OCI-LY1 (cell line): Measurements from ENCODE around the gene SH3BP5.
"Not testable (repeated sequence)": the region's sequence is repeated elsewhere in the genome, so short reads cannot be mapped to it uniquely, and the experiment has no call there.

Experiments used
- H2AFZ ChIP-seq: fragments of 200-600 bp; sonication (generic), shearing (Covaris generic); 2 replicates; pipeline ENCODE4 v1.6.0; 2014; ENCODE audit warnings: antibody characterized with exemption, mild to moderate bottlenecking, low read length
- H3F3A ChIP-seq: fragments of 200-600 bp; sonication (generic), shearing (Covaris generic); 2 replicates; pipeline ENCODE4 v1.6.0; 2014; ENCODE audit warnings: mild to moderate bottlenecking, antibody characterized with exemption, low read length, moderate library complexity; ENCODE audit not compliant: insufficient read depth
- H3K27ac ChIP-seq: fragments of 200-600 bp; sonication (generic); 2 replicates; pipeline ENCODE4 v1.5.1; 2014; ENCODE audit warnings: low read length, mixed run types, mild to moderate bottlenecking, low read depth; ENCODE audit not compliant: poor library complexity, severe bottlenecking
- H3K27me3 ChIP-seq: fragments of 200-600 bp; sonication (generic); 2 replicates; pipeline ENCODE4 v1.6.0; 2014; ENCODE audit warnings: antibody characterized with exemption, mild to moderate bottlenecking, low read length, moderate library complexity; ENCODE audit not compliant: insufficient read depth
- H3K36me3 ChIP-seq: fragments of 200-600 bp; sonication (generic); 2 replicates; pipeline ENCODE4 v1.6.1; 2014; ENCODE audit warnings: mild to moderate bottlenecking, antibody characterized with exemption, low read length, moderate library complexity, mixed read lengths; ENCODE audit not compliant: insufficient read depth
- H3K4me1 ChIP-seq: fragments of 200-600 bp; sonication (generic); 2 replicates; pipeline ENCODE4 v1.5.1; 2014; ENCODE audit warnings: mild to moderate bottlenecking, low read length, moderate library complexity; ENCODE audit not compliant: insufficient read depth, severe bottlenecking
- H3K4me2 ChIP-seq: fragments of 200-600 bp; sonication (generic), shearing (Covaris generic); 2 replicates; pipeline ENCODE4 v1.6.1; 2014; ENCODE audit warnings: low read length
- H3K4me3 ChIP-seq: fragments of 200-600 bp; sonication (generic); 2 replicates; pipeline ENCODE4 v1.5.1; 2014; ENCODE audit warnings: low read length, low read depth, mild to moderate bottlenecking, mixed read lengths; ENCODE audit not compliant: poor library complexity, severe bottlenecking
- H3K79me2 ChIP-seq: fragments of 200-600 bp; shearing (Covaris generic); 2 replicates; pipeline ENCODE4 v1.6.1; 2016; ENCODE audit warnings: mixed run types, low read length, mixed read lengths; ENCODE audit not compliant: insufficient read depth
- H3K9ac ChIP-seq: fragments of 200-600 bp; sonication (generic), shearing (Covaris generic); 2 replicates; pipeline ENCODE4 v1.6.1; 2014; ENCODE audit warnings: mild to moderate bottlenecking, low read length, mixed read lengths
- H3K9me2 ChIP-seq: fragments of 200-600 bp; sonication (generic), shearing (Covaris generic); 2 replicates; pipeline ENCODE4 v1.6.1; 2014; ENCODE audit warnings: low read depth, mild to moderate bottlenecking, low read length, mixed read lengths
- H3K9me3 ChIP-seq: fragments of 200-600 bp; shearing (Covaris generic); 2 replicates; pipeline ENCODE4 v1.6.1; 2014; ENCODE audit warnings: low read length, mixed read lengths
- H4K20me1 ChIP-seq: fragments of 200-600 bp; sonication (generic), shearing (Covaris generic); 2 replicates; pipeline ENCODE4 v1.6.0; 2016; ENCODE audit warnings: mild to moderate bottlenecking, low read length; ENCODE audit not compliant: insufficient read depth
- EZH2 ChIP-seq: fragments of 200-600 bp; sonication (generic), shearing (Covaris generic); IDR thresholded peaks from 2 replicates; pipeline ENCODE4 v1.8.0; 2017; ENCODE audit warnings: borderline replicate concordance, mixed run types, mild to moderate bottlenecking, antibody characterized with exemption, low read length, moderate library complexity, mixed read lengths
- TF ChIP-seq, protein P1 (sequence below): fragments of 200-600 bp; sonication (generic), shearing (Covaris generic); IDR thresholded peaks from 2 replicates; pipeline ENCODE4 v1.5.1; 2017; ENCODE audit warnings: mild to moderate bottlenecking, antibody characterized with exemption, low read length, moderate library complexity, mixed read lengths

Gene SH3BP5

DNA sequence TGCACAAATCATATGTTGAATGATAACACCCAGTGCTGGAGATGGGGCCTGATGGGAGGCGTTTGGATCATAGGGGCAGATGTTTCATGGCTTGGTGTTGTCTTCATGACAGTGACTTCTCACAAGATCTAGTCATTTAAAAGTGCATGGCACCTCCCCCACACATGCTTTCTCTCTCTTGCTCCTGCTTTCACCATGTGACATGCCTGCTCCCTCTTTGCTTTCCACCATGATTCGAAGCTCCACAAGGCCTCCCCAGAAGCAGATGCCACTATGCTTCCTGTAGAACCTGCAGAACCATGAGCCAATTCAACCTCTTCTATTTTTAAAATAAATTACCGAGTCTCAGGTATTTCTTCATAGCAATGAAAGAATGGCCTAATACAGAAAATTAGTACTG lies 17.8 kb upstream of the SH3BP5 start:
- Histone ChIP-seq H3K27me3 (no peaks in the 10 kb centered on the region), H3K79me2 (no peaks in the 10 kb centered on the region), H3K4me1 (peaks cover 36% of the 10 kb centered on the region), H3K9ac (no peak overlapping the region), H3K9me3 (peaks cover 5% of the 10 kb centered on the region; the same call in 1 of the 2 replicates), H4K20me1 (no peaks in the 10 kb centered on the region), H3K4me2 (no peak overlapping the region), H3K9me2 (no peaks in the 10 kb centered on the region), H3F3A (0 out of 2 replicates have a peak, but pooled peaks cover 3% of the 10 kb centered on the region), H2AFZ (no peak overlapping the region), H3K27ac (no peak overlapping the region), H3K4me3 (no peak overlapping the region), H3K36me3 (no peaks in the 10 kb centered on the region)
- TF ChIP-seq, protein P1, sequence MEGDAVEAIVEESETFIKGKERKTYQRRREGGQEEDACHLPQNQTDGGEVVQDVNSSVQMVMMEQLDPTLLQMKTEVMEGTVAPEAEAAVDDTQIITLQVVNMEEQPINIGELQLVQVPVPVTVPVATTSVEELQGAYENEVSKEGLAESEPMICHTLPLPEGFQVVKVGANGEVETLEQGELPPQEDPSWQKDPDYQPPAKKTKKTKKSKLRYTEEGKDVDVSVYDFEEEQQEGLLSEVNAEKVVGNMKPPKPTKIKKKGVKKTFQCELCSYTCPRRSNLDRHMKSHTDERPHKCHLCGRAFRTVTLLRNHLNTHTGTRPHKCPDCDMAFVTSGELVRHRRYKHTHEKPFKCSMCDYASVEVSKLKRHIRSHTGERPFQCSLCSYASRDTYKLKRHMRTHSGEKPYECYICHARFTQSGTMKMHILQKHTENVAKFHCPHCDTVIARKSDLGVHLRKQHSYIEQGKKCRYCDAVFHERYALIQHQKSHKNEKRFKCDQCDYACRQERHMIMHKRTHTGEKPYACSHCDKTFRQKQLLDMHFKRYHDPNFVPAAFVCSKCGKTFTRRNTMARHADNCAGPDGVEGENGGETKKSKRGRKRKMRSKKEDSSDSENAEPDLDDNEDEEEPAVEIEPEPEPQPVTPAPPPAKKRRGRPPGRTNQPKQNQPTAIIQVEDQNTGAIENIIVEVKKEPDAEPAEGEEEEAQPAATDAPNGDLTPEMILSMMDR: no peak
- TF ChIP-seq EZH2: no peak

DNA sequence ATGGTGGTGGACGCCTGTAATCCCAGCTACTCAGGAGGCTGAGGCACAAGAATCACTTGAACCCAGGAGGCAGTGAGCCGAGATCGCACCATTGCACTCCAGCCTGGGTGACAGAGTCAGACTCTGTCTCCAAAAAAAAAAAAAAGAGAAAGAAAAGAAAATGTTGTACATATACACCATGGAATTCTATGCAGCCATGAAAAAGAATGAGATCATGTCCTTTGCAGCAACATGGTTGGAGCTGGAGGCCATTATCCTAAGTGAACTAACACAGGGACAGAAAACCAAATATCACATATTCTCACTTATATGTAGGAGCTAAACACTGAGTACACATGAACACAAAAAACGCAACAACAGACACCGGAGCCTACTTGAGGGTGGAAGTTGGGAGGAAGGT lies 17.1 kb upstream of the SH3BP5 start:
- H3K4me3 ChIP-seq, H3K36me3 ChIP-seq, H3K4me2 ChIP-seq, H3K27me3 ChIP-seq, H3F3A ChIP-seq, H3K9me3 ChIP-seq, H2AFZ ChIP-seq, H3K9ac ChIP-seq, H3K79me2 ChIP-seq, H3K27ac ChIP-seq, H4K20me1 ChIP-seq, H3K9me2 ChIP-seq: not testable (repeated sequence)
- H3K4me1 ChIP-seq: peaks cover 43% of the 10 kb centered on the region

DNA sequence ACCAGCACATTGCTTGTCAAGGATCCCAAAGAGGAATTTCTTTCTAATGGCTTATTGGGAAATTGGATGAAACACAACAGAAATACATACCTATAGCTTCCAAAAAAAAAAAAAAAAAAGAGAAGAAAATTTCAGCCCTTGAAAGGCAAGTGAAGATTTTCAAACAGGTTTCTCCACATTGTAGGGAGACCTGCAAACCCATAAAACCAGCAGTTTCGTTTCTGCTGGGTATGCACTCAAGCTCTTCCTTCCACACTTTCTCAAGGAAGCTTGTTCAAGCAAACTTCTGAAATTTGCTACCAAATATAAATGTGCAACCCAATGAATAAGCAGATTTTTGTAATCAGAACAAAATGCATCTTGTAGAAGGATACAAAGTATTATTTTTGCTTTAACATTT lies 15.9 kb upstream of the SH3BP5 start:
- TF ChIP-seq, protein P1: no peak
- TF ChIP-seq EZH2: no peak
- Histone ChIP-seq H3K9ac (no peak overlapping the region), H3K9me3 (peaks cover 5% of the 10 kb centered on the region; the same call in 1 of the 2 replicates), H2AFZ (peak overlapping the region; percentile 90; the same call in 1 of the 2 replicates), H3K4me2 (no peak overlapping the region), H3K4me3 (no peak overlapping the region), H3K36me3 (no peaks in the 10 kb centered on the region), H4K20me1 (no peaks in the 10 kb centered on the region), H3K4me1 (peaks cover 45% of the 10 kb centered on the region), H3F3A (0 out of 2 replicates have a peak, but pooled peaks cover 3% of the 10 kb centered on the region), H3K79me2 (no peaks in the 10 kb centered on the region), H3K27me3 (no peaks in the 10 kb centered on the region), H3K27ac (peak overlapping the region; percentile 91), H3K9me2 (no peaks in the 10 kb centered on the region)

DNA sequence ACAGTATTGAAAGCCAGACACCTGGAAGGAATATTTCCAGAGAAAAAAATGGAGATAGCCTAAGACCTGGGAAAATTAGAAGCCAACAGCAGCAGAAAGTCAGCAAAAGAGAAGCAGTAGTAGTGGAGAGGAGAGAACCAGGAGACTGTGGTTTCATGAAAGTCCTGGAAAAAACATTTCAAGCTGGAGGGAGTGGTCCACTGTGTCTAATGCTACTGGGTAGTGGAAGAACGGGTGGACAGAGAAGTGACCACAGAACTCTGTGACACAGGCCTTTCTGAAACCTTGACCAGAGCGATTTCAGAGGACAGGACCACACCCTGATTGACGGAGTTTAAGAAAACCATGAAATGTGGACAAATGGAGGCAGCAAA lies 15.3 kb upstream of the SH3BP5 start:
- Histone ChIP-seq H4K20me1 (no peaks in the 10 kb centered on the region), H3K9me2 (no peaks in the 10 kb centered on the region), H3K4me1 (peaks cover 47% of the 10 kb centered on the region), H2AFZ (no peak overlapping the region), H3K27me3 (no peaks in the 10 kb centered on the region), H3K9ac (no peak overlapping the region), H3F3A (0 out of 2 replicates have a peak, but pooled peaks cover 3% of the 10 kb centered on the region), H3K27ac (peak overlapping the region; percentile 91), H3K4me3 (no peak overlapping the region), H3K36me3 (no peaks in the 10 kb centered on the region), H3K79me2 (no peaks in the 10 kb centered on the region), H3K9me3 (peaks cover 5% of the 10 kb centered on the region; the same call in 1 of the 2 replicates), H3K4me2 (no peak overlapping the region)
- TF ChIP-seq, protein P1: no peak
- TF ChIP-seq EZH2: no peak
